Measurements from ENCODE around the gene COPZ1.

COPZ1 gene

GRCh38 chr12:54379398-54380201 lies 54.7 kb downstream of the COPZ1 start:
- no peak overlapping the region for H3K4me3 ChIP-seq (ENCODE audit: low read length)
- TF ChIP-seq ZNF274 (IDR thresholded peaks at IDR 0.05; ENCODE audit: low read depth, low read length), result no peak

- H3K4me3 ChIP-seq (ENCODE audit: low read length), result no peak overlapping the region
- no peak for TF ChIP-seq ZNF274 (IDR thresholded peaks at IDR 0.05; ENCODE audit: low read depth, low read length)
Measured at GRCh38 chr12:54381136-54381535, 56.2 kb downstream of the COPZ1 start.

- no peak overlapping the region for H3K4me3 ChIP-seq (ENCODE audit: low read length)
- TF ChIP-seq ZNF274 (IDR thresholded peaks at IDR 0.05; ENCODE audit: low read depth, low read length), result no peak
Measured at GRCh38 chr12:54383041-54383609, 58.2 kb downstream of the COPZ1 start.

- H3K4me3 ChIP-seq (ENCODE audit: low read length), result no peak within 1 kb of the TSS; the same call in 1 of the 2 replicates
- no peak for TF ChIP-seq ZNF274 (IDR thresholded peaks at IDR 0.05; ENCODE audit: low read depth, low read length)
Measured at GRCh38 chr12:54384591-54385041, 59.7 kb downstream of the COPZ1 start, which contains the start of gene ZNF385A. Gene ZNF385A, minus strand, starts transcription at chr12:54384733. Its CDS starts 219 bp downstream, at chr12:54384514.

- no peak overlapping the region; the same call in 1 of the 2 replicates for H3K4me3 ChIP-seq (ENCODE audit: low read length)
- no peak for TF ChIP-seq ZNF274 (IDR thresholded peaks at IDR 0.05; ENCODE audit: low read depth, low read length)
Measured at GRCh38 chr12:54385251-54385914, 60.5 kb downstream of the COPZ1 start.

- H3K4me3 ChIP-seq (ENCODE audit: low read length), result no peak overlapping the region
- TF ChIP-seq ZNF274 (IDR thresholded peaks at IDR 0.05; ENCODE audit: low read depth, low read length), result no peak
Measured at GRCh38 chr12:54386403-54387113, 61.6 kb downstream of the COPZ1 start.

GRCh38 chr12:54387114-54387467 lies 62.2 kb downstream of the COPZ1 start:
- H3K4me3 ChIP-seq (ENCODE audit: low read length), result no peak overlapping the region
- TF ChIP-seq ZNF274 (IDR thresholded peaks at IDR 0.05; ENCODE audit: low read depth, low read length), result no peak

- H3K4me3 ChIP-seq (ENCODE audit: low read length), result no peak overlapping the region
- TF ChIP-seq ZNF274 (IDR thresholded peaks at IDR 0.05; ENCODE audit: low read depth, low read length), result no peak
Measured at GRCh38 chr12:54388237-54389133, 63.6 kb downstream of the COPZ1 start.

- no peak overlapping the region for H3K4me3 ChIP-seq (ENCODE audit: low read length)
- no peak for TF ChIP-seq ZNF274 (IDR thresholded peaks at IDR 0.05; ENCODE audit: low read depth, low read length)
Measured at GRCh38 chr12:54389134-54389508, 64.2 kb downstream of the COPZ1 start.

GRCh38 chr12:54389607-54390175 lies 64.8 kb downstream of the COPZ1 start:
- no peak overlapping the region for H3K4me3 ChIP-seq (ENCODE audit: low read length)
- no peak for TF ChIP-seq ZNF274 (IDR thresholded peaks at IDR 0.05; ENCODE audit: low read depth, low read length)

GRCh38 chr12:54390176-54390667 lies 65.3 kb downstream of the COPZ1 start:
- no peak overlapping the region for H3K4me3 ChIP-seq (ENCODE audit: low read length)
- TF ChIP-seq ZNF274 (IDR thresholded peaks at IDR 0.05; ENCODE audit: low read depth, low read length), result no peak

GRCh38 chr12:54390668-54391551 lies 66.0 kb downstream of the COPZ1 start:
- peak overlapping the region; percentile 67 for H3K4me3 ChIP-seq (ENCODE audit: low read length)
- no peak for TF ChIP-seq ZNF274 (IDR thresholded peaks at IDR 0.05; ENCODE audit: low read depth, low read length)

All from GM08714 (cell line).